Stimulated activated CD8-positive, alpha-beta memory T cell treated with anti-CD3 and anti-CD28 coated beads, Interleukin-2, amount 100 ng/mL, for 1 hour (primary cell): ENCODE results near the gene NFE2L1.
"Not testable (repeated sequence)": the region's sequence is repeated elsewhere in the genome, so short reads cannot be mapped to it uniquely, and the experiment has no call there.

Source experiments
- DNase-seq, 2 donors: peaks; one replicate each; pipeline ENCODE4 v3.0.0-alpha.2; 2020; ENCODE audit warnings: low read depth in 2 of 2

The NFE2L1 gene

GRCh38 chr17:48068491-48068961 lies 20.4 kb downstream of the NFE2L1 start:
- DNase-seq: no peak

GRCh38 chr17:48070195-48070594 lies 22.0 kb downstream of the NFE2L1 start:
- DNase-seq: no peak

DNA sequence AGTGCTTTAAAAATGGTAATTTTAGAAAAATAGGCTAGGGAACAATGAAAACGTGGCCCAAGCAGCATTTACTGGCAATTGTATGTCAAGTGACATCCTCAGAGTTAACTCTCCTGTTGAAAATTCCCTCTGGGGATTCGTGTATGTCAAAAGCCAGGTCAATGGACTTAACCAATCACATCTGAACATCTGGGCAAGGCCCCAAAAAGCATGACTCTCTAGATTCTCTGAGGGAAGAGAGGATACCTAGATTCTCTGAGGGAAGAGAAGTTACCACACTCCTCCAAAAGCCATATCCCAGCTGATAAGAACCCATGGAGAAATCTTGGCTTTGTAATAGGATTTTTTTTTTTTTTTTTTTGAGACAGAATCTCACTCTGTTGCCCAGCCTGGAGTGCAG lies 23.5 kb downstream of the NFE2L1 start:
- DNase-seq: no peak

DNA sequence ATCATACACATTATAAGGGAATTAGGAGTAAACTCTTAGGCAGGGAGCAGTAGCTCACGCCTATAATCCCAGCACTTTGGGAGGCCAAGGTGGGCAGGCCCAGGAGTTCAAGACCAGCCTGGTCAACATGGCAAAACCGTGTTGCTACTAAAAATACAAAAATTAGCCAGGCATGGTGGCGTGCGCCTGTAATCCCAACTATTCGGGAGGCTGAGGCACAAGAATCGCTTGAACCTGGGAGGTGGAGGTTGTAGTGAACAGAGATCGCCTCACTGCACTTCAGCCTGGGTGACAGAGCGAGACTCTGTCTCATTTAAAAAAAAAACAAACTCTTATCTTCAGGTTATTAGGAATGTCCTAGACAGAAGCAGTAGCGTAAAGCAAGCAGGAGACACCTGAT lies 24.7 kb downstream of the NFE2L1 start:
- DNase-seq: not testable (repeated sequence)

DNA sequence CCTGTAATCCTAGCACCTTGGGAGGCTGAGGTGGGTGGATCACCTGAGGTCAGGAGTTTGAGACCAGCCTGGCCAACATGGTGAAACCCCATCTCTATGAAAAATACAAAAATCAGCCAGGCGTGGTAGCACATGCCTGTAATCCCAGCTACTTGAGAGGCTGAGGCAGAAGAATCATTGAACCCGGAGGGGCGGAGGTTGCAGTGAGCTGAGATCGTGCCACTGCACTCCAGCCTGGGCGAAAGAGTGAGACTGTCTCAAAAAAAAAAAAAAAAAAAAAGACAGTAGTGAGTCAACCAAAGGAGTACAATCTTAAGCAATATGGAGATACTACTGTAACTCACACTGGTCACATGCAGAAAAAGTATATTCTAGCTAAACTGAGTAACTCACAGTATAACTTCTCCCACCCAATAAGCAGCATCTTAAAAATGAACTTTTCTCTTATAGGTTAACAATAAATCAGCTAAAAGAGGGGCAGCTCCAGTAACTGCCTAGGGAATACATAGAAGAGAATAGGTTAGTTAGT lies 25.5 kb downstream of the NFE2L1 start:
- DNase-seq: not testable (repeated sequence)

DNA sequence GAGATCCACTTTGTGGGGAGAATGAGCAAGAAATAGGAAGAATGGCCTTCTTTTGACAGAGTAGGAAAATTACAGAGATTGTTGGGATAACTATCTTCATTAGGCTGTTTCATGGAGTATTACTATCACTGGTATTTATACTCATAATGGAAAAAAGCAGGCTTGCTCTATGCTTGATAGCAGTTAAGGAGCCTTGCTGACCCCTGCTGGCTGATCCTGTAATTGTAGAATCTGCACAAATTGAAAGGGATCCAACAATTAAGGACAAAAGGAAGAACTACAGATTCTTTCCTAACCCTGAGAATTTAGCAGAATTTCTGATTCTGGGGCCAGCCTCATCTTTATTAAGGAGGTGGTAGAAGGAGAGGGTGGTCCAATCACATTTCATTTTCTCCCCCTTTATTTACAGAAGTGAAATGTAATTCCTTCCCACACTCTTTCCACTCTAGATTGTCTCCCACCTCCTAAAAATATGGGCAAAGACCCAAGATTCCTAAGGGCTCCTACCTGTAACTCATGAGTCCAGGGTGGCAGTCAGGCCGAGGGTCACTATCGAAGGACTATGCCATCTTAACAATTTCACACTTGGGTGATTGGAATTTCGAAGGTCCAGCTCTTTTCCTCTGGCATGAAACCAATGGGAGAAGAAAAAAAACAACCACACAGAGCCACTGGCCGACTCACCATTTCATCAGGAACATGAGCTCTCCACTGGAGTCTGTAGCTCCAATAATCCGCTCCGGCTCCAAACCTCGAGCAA lies 26.3 kb downstream of the NFE2L1 start:
- peak; percentile 51 to 53 for DNase-seq

DNA sequence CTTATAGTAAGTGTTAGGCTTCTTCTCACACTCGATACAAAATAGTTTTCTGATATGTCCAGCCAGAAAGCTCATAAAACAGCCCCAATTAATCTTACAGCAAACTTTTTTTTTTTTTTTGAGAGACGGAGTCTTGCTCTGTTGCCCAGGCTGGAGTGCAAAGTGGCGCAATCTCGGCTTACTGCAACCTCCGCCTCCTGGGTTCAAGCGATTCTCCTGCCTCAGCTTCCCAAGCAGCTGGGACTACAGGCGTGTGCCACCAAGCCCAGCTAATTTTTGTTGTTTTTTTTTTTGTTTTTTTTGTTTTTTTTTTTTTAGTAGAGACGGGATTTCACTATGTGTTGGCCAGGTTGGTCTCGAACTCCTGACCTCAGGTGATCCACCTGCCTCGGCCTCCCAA lies 29.0 kb downstream of the NFE2L1 start:
- DNase-seq: not testable (repeated sequence)

DNA sequence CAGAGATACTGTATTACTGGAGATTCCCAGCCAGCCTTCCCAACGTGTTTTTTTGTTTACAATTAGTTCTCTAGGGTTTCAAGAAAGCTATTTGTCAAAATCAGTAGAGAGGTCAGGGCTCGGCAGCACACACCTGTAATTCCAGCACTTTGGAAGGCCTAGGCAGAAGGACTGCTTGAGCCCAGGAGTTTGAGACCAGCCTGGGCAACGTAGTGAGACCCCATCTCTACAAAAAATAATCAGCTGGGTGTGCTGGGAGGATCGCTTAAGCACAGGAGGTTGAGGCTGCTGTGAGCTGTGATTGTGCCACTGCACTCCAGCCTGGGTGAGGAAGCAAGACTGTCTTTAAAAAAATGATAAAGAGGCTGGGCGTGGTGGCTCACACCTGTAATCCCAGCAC lies 33.7 kb downstream of the NFE2L1 start:
- DNase-seq: no peak

DNA sequence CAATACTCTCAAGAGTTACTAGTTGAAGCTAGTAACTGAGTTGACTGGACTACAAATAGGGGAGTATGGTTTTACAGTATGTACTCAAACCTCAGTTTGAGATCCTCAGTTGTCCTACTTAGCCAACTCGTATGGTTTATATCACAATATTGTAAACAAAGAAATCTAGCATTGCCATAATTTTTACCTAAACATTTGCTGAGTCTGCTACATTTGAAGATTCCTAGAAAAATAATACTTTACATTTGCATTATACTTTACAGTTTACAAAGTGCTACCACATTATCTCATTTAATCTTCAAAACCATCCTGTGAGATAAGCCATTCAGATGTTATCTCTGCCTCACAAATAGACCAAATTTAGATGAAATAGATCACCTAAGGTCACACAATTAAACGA lies 36.8 kb downstream of the NFE2L1 start:
- DNase-seq: no peak

DNA sequence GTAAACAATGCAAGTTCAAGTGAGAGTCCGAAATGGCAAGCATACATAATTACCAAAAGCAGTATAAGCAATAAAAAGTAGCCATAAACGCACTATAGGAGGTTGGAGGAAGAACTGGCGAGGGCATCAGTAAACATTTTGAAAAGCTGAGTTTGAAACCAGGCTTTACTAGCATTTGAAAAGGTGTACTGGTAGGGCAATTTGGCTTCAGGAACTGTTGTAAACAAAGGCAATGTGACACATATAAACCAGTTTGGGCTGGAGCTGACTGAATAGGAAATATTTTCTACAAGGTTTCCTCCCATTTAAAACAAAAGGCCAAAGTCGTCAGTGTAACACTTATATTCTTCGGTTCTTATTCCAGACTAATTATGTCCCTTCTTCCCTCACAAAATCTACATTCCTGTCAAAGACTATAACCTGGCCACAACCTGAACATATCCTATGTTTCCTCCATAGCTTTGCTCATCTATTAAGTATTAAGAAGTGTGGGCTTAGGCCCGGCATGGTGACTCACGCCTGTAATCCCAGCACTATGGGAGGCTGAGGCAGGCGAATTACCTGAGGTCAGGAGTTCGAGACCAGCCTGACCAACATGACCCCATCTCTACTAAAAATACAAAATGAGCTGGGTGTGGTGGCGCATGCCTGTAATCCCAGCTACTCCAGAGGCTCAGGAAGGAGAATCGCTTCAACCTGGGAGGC lies 45.3 kb downstream of the NFE2L1 start:
- no peak for DNase-seq

DNA sequence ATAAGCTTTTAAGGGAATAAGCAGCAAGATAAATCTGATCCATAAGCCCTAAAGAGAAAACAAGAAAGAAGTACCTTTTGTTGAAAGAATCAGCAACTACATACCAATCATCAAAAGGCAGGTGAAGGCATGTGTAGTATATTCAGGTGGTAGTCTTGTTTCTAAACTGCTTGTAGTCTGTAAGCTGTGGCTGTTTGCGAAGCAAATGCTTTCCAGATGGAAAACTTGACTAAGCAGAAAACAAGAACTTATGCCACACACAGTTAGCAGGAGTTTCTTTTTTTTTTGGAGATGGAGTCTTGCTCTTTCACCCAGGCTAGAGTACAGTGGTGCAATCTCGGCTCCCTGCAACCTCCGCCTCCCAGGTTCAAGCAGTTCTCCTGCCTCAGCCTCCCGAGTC lies 47.5 kb downstream of the NFE2L1 start:
- no peak for DNase-seq

- no peak for DNase-seq
Observed at GRCh38 chr17:48100160-48100559, 52.0 kb downstream of the NFE2L1 start.

GRCh38 chr17:48100591-48101011 lies 52.4 kb downstream of the NFE2L1 start:
- no peak for DNase-seq

DNA sequence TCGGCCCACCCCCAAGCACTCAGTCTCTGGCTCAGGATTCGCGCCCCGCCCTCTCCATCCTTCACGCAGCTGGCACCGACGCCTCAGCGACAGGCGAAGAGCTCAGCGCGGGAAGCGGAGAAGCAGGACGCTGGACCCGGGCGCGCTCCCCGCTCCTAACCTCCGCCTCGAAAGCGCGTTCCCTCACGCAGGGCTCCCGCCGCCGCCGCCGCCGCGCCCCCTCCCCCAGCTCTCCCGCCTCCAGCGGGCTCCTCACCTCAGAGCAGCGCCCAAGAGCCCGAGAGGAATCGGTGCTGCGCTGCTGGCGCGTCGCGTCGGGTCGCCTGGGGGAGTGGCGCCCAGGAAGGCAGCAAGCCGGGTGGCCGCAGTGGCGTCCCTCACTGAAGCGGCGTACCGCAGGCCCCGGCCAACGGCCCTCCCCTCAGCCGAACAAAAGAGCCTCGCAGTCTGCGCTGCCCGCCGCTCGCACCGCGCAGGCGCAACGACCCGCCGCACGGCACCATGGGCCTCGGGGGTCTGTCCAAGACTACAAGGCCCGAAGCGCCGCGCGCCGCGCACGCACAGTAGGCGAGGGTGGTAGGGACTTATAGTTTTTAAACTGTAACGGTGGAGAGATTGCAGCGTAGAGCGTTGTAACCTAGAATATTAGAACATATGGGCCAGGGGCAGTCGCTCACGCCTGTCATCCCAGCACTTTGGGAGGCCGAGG lies 53.0 kb downstream of the NFE2L1 start, which contains the start of gene CBX1:
CBX1 (minus strand) TSS at position 467 of the 709 bp plus-strand sequence. CDS start 24,474 bp downstream, outside the sequence.
- DNase-seq: peak; percentile 81 to 88

GRCh38 chr17:48102043-48102750 lies 54.0 kb downstream of the NFE2L1 start:
- DNase-seq: no peak

DNA sequence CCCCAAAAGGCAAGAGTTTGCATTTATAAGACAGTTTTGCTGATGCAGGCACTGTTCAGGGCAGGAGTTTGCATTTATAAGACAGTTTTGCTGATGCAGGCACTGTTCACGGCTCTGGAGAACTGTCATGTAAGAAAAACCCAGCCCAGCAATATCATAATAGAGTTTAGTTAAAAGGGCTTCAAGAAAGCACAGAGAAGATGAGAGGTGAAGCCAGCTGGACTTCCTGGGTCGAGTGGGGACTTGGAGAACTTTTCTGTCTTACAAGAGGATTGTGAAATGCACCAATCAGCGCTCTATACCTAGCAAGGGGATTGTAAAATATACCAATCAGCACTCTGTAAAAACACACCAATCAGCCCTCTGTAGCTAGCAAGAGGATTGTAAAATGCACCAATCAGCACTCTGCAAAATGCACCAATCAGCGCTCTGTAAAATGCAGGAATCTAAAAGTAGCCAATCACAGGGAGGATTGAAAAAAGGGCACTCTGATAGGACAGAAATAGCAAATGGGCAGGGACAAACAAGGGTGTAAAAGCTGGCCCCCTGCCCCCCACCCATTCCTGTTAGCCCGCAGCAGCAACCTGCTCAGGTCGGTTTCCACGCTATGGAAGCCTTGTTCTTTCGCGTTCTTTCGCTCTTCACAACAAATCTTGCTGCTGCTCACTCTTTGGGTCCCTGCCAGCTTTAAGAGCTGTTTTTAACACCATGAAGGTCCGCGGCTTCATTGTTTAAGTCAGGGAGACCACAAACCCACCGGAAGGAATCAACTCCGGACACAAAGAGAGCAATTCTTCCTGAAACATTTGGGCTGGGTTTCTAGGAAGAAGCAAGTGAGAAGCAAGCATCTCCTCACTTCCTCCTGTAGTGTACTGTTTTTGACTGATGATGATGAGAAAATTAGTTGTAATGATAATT lies 54.9 kb downstream of the NFE2L1 start:
- DNase-seq: no peak

DNA sequence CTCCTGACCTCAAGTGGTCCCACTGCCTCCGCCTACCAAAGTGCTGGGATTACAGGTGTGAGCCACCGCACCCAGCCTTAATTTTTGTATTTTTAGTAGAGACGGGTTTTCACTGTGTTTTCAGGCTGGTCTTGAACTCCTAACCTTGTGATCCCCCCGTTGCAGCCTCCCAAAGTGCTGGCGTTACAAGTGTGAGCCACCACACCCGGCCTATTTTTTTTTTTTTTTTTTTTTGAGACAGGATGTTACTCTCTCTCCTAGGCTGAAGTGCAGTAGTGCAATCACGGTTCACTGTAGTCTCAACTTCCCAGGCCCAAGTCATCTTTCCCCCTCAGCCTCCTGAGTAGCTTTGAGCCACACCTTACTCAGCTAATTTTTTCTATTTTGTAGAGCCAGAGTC lies 56.3 kb downstream of the NFE2L1 start:
- DNase-seq: no peak

DNA sequence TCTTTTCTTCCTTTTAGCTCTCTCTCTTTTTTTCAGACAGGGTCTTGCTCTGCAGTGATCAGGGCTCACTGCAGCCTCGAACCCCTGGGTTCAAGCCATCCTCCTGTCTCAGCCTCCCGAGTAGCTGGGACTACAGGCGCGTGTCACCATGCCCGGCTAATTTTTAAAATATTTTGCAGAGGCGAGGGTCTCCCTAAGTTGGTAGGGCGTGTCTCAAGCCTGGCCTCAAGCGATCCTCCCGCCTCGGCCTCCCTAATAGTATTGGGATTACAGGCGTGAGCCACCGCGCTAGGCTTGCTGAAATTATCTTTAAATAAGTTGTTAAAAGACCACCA lies 58.6 kb downstream of the NFE2L1 start:
- no peak for DNase-seq

DNA sequence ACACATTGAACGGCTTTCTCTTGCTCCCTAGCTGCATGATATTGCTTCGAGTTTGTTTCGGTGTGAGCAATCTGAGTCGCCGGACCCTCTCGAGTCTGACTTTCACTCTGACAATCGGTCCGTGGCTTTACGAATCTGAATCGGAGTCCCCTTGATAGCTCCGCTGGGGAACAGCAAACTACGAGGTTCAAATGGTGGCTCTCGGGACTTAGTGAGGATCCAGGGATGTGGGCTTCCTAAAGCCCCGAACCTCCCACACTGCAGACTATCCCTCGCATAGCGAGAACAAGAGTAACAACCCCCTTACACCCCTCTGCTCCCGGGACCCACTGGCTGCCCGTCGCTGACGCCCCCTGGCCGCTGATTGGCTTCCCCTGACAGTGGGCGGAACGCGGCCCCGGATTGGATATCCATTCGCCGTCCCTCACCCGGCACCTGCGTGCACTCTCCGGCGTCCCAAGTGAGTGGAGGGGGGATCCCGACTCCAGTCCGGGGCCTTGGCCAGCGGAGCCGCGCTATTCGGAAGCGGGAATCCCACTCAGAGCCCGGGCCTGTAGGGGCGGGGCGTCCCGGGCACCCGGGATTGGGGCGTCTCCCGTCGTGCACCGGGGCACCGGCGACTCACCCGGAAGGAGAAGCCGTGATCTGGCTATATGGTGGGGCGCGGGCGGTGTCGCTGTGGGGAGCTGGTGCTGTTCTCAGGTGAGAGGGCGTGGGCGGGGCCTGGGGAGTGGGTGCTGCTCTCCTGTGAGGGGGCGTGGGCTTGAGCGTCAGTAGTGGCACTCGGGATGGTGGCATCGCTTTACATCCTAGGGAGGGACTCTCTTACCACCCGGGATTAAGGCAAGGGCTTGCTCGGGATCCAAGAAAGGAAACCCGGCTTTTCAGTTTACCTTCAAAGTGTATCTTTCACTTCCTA lies 59.2 kb downstream of the NFE2L1 start, which contains the start of gene SNX11:
SNX11 (plus strand) TSS at position 630 of the 919 bp plus-strand sequence. CDS start 4,278 bp downstream, outside the sequence.
- DNase-seq: peak; percentile 83 to 93
